ENCODE data around the gene RNF103. TPM values are rescaled to one million over a fixed set of nuclear protein-coding genes. Genes with fewer than 3 reads are reported as not detected.
"Not testable (repeated sequence)": the region's sequence is repeated elsewhere in the genome, so short reads cannot be mapped to it uniquely, and the experiment has no call there.

RNF103 gene, protein sequence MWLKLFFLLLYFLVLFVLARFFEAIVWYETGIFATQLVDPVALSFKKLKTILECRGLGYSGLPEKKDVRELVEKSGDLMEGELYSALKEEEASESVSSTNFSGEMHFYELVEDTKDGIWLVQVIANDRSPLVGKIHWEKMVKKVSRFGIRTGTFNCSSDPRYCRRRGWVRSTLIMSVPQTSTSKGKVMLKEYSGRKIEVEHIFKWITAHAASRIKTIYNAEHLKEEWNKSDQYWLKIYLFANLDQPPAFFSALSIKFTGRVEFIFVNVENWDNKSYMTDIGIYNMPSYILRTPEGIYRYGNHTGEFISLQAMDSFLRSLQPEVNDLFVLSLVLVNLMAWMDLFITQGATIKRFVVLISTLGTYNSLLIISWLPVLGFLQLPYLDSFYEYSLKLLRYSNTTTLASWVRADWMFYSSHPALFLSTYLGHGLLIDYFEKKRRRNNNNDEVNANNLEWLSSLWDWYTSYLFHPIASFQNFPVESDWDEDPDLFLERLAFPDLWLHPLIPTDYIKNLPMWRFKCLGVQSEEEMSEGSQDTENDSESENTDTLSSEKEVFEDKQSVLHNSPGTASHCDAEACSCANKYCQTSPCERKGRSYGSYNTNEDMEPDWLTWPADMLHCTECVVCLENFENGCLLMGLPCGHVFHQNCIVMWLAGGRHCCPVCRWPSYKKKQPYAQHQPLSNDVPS
- 10 to 100 TPM; 29.7 to 40.4 (median 36.4) TPM for polyA plus RNA-seq (ENCODE audit: insufficient read length in 4 of 4)

DNA sequence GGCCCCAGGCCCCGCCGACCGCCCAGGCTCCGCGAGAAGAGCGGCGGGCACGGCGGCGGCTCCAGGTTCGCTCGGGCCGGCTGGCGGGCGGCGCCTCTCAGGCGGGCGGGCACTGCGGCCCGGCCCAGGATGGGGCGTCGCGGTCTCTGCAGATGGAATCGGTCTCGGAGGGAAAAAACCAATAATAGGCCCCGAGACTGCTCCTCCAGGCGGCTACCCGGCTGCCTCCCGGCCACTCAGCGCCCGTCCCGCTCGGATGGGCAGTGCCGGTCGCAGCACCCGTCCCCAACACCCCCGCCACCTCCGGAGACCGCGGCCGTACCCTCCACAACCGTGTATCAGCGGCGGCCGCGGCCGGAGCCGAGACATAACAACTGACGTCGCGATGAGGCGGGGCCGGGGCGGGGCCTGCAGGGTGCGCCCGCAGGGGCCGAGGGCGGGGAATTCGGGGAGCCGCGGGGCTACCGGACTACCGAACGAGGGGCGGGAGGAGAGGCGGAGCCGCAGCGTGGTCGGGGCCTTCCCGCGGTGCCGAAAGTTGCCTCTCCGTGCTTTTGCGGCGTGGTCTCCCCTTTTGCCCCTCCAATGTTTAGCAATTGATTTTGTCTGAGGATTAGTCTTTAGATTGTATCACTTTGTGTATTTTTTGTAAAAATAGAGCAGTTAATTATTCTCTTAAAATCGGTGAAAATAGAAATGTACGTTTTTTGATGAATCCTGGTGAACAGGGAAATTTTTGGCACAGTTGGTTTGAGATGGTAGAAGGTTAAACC is at the start of gene RNF103:
Gene RNF103, minus strand, starts transcription at position 372 of the 773 bp plus-strand sequence. CDS start 979 bp downstream, outside the sequence.
- peak; percentile 85 to 88 (median 86) for DNase-seq (ENCODE audit: low read depth in 4 of 4, low spot score in 3 of 4)

GRCh38 chr2:86673011-86673410 is 49.3 kb upstream of the RNF103 start:
- no peak for DNase-seq (ENCODE audit: low read depth in 4 of 4, low spot score in 3 of 4)

DNA sequence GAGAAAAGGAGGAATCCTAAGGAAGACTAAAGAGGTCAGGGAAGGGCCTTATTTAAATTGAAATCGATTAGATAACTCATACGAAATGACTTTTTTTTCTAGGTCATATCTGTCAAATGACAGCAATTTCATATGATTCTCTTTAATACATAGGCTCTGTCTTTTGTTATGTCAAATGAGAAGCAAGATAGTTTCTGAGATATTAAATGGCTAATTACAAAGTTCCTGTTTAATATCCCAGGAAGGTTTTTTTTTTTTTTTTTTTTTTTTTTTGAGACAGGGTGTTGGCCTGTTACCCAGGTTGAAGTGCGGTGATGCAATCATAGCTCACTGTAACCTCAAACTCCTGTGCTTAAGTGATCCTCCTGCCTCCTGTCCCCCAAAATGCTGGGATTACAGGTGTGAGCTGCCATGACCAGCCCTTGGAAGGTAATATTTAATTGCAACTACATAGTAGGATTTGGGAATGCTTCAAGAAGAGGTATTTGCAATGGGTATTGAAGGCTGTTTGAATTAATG is 48.4 kb upstream of the RNF103 start:
- DNase-seq (ENCODE audit: low read depth in 4 of 4, low spot score in 3 of 4) = no peak

DNA sequence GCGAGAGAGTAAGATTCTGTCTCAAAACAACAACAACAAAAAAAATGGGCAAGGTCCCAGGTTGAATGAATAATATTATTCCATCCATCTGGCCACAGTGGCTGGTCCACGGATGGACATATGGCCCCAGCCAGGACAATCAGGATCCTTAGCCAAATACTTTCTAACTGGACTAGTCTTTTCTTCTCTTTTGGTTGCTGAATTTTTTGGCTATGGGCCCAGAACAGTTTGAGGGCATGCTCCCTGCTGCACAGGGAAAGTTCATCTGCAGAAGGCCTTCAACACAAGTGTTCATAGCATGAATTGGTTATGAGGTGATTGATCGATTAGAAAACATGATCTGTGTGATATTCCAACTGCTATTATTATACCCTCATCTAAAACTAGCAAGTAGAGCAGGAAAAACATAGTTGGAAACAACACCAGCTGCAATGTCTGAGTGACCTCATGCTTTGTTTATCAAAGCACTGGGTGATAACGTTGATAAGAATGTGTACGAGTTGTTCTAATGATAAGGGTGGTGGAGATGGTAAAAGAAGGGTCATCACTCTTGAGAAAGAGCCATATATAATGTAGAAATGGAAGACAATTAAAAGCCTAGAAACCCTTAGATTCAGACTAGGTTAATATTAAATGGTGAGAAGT is 47.8 kb upstream of the RNF103 start:
- DNase-seq (ENCODE audit: low read depth in 4 of 4, low spot score in 3 of 4) = no peak

GRCh38 chr2:86669323-86669722 is 45.7 kb upstream of the RNF103 start:
- DNase-seq (ENCODE audit: low read depth in 4 of 4, low spot score in 3 of 4) = not testable (repeated sequence)

DNA sequence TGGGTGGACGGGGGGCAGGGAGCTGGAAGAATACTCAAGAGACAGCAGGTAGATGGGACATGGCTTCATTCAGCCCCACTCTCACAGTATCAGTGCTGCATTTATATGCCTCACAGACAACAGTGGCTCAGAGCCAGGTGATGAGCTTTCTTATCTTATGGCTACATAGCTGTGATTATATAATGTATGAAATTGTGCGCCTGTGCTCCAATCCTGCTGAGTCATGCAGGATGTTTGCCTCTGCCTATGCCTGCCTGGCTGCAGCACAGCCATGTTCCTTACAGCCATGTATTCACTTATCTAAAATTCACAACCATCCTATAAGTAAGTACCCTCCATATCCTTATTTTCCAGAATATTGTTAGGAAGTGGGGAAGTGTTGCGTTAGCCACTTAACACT is 37.7 kb upstream of the RNF103 start:
- no peak for DNase-seq (ENCODE audit: low read depth in 4 of 4, low spot score in 3 of 4)

DNA sequence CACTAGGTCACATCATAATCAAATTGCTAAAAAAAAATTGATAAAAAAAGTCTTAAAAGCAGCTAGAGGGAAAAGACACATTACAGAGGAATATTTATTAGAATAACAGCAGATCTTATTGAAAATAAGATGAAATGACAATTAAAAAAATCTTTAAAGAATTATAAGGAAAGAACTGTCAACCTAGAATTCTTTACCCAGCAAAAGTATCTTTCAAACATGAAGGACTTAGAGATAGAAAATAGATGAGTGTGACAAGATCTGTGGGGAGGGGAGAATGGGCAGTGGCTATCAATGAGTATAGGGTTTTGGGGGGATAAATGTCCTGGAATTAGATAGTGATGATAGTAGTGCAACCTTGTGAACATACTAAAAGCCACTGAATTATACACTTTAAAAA is 26.5 kb upstream of the RNF103 start:
- DNase-seq (ENCODE audit: low read depth in 4 of 4, low spot score in 3 of 4) = no peak

DNA sequence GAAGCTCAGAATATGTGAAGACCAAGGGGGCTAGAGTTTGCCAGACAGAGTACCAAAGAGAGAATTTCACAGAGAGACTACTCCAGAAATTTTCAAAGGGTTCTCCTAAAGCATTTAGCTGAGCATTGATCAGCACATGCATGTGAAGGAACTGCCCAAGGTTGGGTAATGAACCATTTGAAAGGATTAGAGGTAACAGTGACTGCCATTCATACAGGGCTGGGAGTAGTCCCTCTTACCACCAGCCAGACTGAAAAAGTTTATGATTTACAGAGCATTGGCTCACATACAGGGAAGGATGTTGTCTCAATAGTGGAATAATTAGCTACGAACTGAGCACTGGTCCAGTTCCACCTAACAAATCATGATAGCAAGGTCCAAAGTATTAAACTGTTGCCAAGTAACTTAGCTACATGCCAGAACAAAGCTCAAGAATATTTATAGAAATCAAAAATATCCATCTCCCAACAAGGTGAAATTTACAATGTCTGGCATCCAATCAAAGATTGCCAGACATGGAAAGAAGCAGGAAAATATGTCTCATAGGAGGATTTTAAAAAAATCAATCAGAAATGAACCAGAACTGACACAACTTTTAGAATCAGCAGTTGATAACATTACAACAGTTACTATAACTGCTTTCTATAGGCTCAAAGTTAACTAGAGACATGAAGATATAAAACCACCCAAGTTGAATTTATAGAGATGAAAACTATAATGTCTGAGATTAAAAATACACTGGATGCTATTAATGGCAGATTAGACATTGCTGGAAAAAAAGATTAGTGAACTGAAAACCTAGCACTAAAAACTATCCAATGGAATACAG is 25.7 kb upstream of the RNF103 start:
- DNase-seq (ENCODE audit: low read depth in 4 of 4, low spot score in 3 of 4) = no peak

GRCh38 chr2:86648681-86649080 is 25.0 kb upstream of the RNF103 start:
- DNase-seq (ENCODE audit: low read depth in 4 of 4, low spot score in 3 of 4) = no peak

- DNase-seq (ENCODE audit: low read depth in 4 of 4, low spot score in 3 of 4) = no peak
These were observed 23.2 kb upstream of the RNF103 start for GRCh38 chr2:86646865-86647264.

DNA sequence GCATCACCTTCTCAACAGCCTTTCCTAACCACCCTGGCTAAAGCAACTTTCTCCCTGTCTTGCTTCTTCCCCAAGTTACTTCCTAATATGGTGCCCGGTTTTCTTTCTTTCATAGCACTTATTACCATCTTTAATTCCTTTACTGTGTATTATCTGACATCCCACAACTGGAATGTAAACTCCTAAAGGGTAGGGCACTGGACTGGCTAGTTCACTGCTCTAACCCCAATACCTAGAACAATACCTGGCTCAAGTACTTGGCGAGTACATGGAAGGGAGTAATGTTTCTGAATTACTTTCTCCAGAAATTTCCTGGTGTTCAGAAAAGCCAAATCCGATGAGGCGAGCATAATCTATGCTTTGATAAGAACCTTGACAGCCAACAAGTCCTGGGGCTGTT is 22.7 kb upstream of the RNF103 start:
- DNase-seq (ENCODE audit: low read depth in 4 of 4, low spot score in 3 of 4) = no peak

GRCh38 chr2:86645752-86646151 is 22.1 kb upstream of the RNF103 start:
- no peak for DNase-seq (ENCODE audit: low read depth in 4 of 4, low spot score in 3 of 4)

DNA sequence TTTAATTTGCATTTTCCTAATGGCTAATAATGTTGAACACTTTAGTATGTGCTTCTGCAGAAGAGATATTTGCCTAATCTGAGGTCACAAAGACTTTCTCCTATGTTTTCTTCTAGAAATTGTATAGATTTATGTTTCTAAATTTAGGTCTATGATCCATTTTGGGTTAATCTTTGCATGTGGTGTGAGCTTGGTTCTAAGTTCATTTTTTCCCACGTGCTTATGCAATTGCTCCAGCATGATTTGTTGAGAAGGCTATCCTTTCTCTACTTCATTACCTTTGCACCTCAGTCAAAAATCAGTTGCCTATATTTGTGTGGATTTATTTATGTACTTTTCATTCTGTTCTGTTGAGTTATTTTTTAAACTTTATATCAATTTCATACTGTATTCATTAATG is 15.0 kb upstream of the RNF103 start:
- no peak for DNase-seq (ENCODE audit: low read depth in 4 of 4, low spot score in 3 of 4)

DNA sequence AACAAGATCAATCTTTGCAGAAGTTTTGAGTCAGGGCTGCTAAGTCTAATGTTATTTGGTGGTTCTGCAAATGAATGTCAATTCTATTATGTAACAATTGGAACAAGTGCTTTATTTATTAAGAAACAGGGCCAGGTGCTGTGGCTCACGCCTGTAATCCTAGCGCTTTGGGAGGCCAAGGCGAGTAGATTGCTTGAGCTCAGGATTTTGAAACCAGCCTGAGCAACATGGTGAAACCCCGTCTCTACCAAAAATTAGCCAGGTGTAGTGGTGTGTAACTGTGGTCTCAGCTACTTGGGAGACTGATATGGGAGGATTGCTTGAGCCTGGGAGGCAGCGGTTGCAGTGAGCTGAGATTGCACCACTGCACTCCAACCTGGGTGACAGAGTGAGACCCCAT is 13.2 kb upstream of the RNF103 start:
- DNase-seq (ENCODE audit: low read depth in 4 of 4, low spot score in 3 of 4) = no peak

DNA sequence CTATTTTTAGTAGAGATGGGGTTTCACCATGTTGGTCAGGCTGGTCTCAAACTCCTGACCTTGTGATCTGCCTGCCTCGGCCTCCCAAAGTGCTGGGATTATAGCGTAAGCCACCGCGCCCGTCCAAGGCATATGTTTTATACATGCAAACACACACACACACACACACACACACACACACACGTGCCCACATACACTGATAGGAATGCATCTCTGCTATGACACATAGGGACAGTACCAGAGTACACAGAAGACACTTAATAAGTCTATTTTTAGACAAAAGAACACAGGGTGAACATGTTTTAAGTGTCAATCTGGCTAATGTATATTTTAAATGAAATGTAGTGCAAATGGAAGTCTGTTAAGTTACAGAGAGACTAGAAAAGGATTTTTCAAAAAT is 10.7 kb upstream of the RNF103 start:
- no peak for DNase-seq (ENCODE audit: low read depth in 4 of 4, low spot score in 3 of 4)

DNA sequence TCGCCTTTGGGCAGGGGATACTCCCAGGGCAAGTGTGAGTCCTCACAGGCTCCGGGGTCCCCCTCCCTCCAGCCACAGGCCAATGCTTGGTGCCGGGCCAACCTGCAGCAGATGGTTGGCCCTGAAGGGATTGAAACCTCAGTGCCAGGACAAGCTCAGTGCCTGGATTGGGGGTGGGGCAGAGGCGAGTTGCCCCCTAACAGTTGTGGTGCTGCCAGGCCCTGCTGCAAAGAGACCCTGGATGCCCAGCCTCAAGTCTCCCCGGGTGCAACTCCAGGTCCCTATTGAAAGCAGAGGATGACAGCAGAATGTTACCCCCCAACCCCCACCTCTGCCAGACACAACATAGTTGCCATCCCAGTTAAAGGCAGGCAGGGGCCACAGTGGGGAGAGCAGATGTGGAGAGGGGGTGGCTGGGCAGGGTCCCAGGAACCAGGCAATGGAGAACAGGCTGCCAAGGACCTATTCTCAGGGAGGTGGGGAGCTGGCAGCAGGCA is 9.5 kb upstream of the RNF103 start:
- DNase-seq (ENCODE audit: low read depth in 4 of 4, low spot score in 3 of 4) = no peak

- DNase-seq (ENCODE audit: low read depth in 4 of 4, low spot score in 3 of 4) = no peak
These were observed 9.0 kb upstream of the RNF103 start for GRCh38 chr2:86632672-86633071.

DNA sequence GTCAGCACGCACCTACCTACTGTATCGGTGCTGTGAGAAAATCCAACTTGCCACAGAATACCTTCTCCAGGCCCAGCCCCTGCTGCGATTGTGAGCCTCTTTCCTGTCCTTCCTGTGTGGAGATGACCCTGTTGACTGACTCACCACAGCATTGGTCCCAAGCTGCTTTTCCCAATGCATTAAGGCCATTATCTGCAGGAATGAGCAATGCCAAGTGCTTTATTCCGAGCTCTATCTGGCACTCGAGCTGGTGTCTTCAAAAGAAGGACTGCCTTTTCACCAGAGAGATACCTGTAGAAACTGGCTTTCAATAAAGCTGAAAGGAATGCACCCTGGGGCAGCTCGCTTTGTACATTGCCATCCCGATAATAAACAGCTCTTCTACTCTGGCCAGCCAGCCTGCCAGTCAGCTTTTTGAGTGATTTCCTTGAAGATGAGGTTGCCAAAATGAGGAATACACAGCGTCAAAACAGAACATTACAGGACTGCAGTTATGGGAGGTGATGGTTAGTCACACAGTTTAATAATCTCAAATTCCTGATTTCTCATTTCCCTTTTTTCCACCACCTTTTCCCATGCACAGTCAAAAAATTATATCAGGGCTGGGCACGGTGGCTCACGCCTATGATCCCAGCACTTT is 8.3 kb upstream of the RNF103 start:
- no peak for DNase-seq (ENCODE audit: low read depth in 4 of 4, low spot score in 3 of 4)

DNA sequence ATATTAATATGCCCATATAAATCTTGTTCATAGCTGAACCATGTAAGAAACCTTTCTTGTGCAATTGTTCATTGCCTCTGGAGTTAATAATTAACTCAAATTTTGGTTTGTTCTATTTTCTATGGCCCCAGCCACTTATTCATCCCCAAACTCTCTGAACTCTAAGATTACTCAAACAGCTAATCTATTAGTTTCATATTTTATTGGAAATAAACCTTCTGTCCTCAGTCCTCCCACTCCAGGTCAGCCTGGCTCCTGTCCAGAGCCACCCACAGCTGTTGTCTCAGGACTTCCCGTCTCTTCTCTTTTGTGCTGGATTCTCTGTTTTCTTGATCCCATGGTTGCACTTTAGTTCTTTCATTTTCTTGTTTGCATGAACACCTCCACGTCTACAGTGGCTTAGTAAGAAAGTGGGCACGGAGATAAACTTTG is 4.4 kb upstream of the RNF103 start:
- no peak for DNase-seq (ENCODE audit: low read depth in 4 of 4, low spot score in 3 of 4)

All from right renal pelvis (tissue), 4 donors.